Renal cortical epithelial cell (primary cell): ENCODE measurements around the gene GRIP1. TPM values are rescaled to one million over a fixed set of nuclear protein-coding genes. Genes with fewer than 3 reads are reported as not detected.
A peak's percentile ranks its signal among the peaks of the same experiment; 100 is the strongest.

Experiments
- DNase-seq: peaks from one replicate; pipeline ENCODE4 v3.0.0-alpha.2; 2011; ENCODE audit warnings: low read depth
- total RNA-seq: library from RNA; depleted of rRNA; stranded (reverse); fragments of >200 nt; gene quantifications from 2 replicates; pipeline ENCODE4 v1.2.3, GENCODE V29; 2014

The GRIP1 gene
- total RNA-seq, 1 donor from 2014 or later: 32.4 TPM

- no peak for DNase-seq
These were observed 225.0 kb downstream of the GRIP1 start for GRCh38 chr12:66453844-66454243.

GRCh38 chr12:66453120-66453519, 225.8 kb downstream of the GRIP1 start:
- DNase-seq: no peak

- no peak for DNase-seq
These were observed 229.3 kb downstream of the GRIP1 start for GRCh38 chr12:66449531-66449930.

GRCh38 chr12:66447643-66448042, 231.2 kb downstream of the GRIP1 start:
- DNase-seq: no peak

- no peak for DNase-seq
These were observed 232.6 kb downstream of the GRIP1 start for GRCh38 chr12:66446276-66446675.

GRCh38 chr12:66441905-66442559, 236.8 kb downstream of the GRIP1 start:
- no peak for DNase-seq

- peak; percentile 61 for DNase-seq
These were observed 240.3 kb downstream of the GRIP1 start for GRCh38 chr12:66438601-66439000.

GRCh38 chr12:66430106-66430505, 248.8 kb downstream of the GRIP1 start:
- DNase-seq: no peak

- no peak for DNase-seq
These were observed 250.0 kb downstream of the GRIP1 start for GRCh38 chr12:66428870-66429269.

GRCh38 chr12:66428261-66428660, 250.6 kb downstream of the GRIP1 start:
- DNase-seq: no peak

- DNase-seq: no peak
These were observed 252.2 kb downstream of the GRIP1 start for GRCh38 chr12:66426696-66427095.

- no peak for DNase-seq
These were observed 255.6 kb downstream of the GRIP1 start for GRCh38 chr12:66423266-66423665.

- DNase-seq: no peak
These were observed 260.0 kb downstream of the GRIP1 start for GRCh38 chr12:66418908-66419307.

GRCh38 chr12:66417217-66417616, 261.7 kb downstream of the GRIP1 start:
- no peak for DNase-seq

- peak; percentile 32 for DNase-seq
These were observed 269.5 kb downstream of the GRIP1 start for GRCh38 chr12:66409195-66409871.

GRCh38 chr12:66405395-66405794, 273.5 kb downstream of the GRIP1 start:
- no peak for DNase-seq

GRCh38 chr12:66403746-66404145, 275.1 kb downstream of the GRIP1 start:
- DNase-seq: no peak

GRCh38 chr12:66399911-66400306, 279.0 kb downstream of the GRIP1 start:
- no peak for DNase-seq

GRCh38 chr12:66398931-66399910, 279.7 kb downstream of the GRIP1 start:
- peak; percentile 17 for DNase-seq

- no peak for DNase-seq
These were observed 281.1 kb downstream of the GRIP1 start for GRCh38 chr12:66397574-66398290.

- no peak for DNase-seq
These were observed 285.0 kb downstream of the GRIP1 start for GRCh38 chr12:66393890-66394289.
